PC-3 (cell line): ENCODE measurements around the gene JAG2.

Experiments
- CTCF ChIP-seq: fragments of 300-600 bp; sonication (generic); conservative IDR thresholded peaks from 2 replicates; pipeline ENCODE4 v1.5.1; 2017; ENCODE audit warnings: antibody characterized with exemption, low read depth, mild to moderate bottlenecking, low read length
- EZH2phosphoT487 ChIP-seq: fragments of 300-600 bp; sonication (generic); IDR thresholded peaks from 2 replicates; pipeline ENCODE4 v1.6.1; 2018; ENCODE audit warnings: mild to moderate bottlenecking, antibody characterized with exemption, low read length, borderline replicate concordance

GRCh38 chr14:105145381-105146180 is 23.0 kb downstream of the JAG2 start:
- TF ChIP-seq CTCF, result no peak
- no peak for TF ChIP-seq EZH2phosphoT487
